Femur (tissue), 1 donor: ENCODE results near the gene NAA38.
A peak's percentile ranks its signal among the peaks of the same experiment; 100 is the strongest.

Experiments
- DNase-seq: peaks from one replicate; pipeline ENCODE4 v3.0.0-alpha.2; 2017

Gene NAA38

DNA sequence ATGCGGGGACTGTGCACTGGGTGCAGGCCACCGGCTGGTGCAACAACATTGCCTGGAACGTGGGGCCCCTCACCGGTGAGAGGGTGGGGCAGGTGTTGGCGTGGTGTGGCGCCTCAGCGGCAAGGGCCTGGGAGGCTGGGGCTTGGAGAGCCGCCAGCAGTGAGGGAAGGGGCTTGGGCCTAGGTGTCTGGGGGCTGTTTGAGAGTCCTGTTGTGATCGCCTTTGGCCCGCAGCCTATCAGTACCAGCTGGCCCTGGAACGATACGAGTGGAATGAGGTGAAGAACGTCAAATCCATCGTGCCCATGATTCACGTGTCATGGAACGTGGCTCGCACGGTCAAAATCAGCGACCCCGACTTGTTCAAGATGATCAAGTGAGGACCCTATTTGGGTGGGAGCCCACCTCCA lies 5.1 kb downstream of the NAA38 start:
- peak; percentile 49 for DNase-seq

DNA sequence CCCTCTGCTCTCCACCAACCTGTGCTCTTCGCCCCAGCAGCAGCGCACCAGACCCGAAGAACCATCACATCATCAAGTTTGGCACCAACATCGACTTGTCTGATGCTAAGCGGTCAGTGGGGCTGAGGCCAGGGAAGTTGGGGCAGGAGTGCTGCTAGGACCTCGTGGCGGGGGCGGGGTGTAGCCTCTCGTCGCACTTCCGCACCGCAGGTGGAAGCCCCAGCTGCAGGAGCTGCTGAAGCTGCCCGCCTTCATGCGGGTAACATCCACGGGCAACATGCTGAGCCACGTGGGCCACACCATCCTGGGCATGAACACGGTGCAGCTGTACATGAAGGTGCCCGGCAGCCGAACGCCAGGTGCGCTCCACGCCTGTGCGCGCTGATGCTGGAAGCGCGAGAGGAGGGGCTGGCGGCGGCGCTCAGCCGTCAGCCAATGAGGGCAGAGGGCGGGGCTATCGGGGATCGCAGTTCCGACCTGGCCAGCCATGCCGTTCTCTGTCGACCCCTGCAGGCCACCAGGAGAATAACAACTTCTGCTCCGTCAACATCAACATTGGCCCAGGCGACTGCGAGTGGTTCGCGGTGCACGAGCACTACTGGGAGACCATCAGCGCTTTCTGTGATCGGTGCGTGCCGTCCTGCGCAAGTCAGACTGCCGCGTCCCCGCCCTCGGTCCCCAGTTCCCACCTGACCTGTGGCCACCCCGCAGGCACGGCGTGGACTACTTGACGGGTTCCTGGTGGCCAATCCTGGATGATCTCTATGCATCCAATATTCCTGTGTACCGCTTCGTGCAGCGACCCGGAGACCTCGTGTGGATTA lies 5.7 kb downstream of the NAA38 start:
- peak; percentile 95 for DNase-seq

DNA sequence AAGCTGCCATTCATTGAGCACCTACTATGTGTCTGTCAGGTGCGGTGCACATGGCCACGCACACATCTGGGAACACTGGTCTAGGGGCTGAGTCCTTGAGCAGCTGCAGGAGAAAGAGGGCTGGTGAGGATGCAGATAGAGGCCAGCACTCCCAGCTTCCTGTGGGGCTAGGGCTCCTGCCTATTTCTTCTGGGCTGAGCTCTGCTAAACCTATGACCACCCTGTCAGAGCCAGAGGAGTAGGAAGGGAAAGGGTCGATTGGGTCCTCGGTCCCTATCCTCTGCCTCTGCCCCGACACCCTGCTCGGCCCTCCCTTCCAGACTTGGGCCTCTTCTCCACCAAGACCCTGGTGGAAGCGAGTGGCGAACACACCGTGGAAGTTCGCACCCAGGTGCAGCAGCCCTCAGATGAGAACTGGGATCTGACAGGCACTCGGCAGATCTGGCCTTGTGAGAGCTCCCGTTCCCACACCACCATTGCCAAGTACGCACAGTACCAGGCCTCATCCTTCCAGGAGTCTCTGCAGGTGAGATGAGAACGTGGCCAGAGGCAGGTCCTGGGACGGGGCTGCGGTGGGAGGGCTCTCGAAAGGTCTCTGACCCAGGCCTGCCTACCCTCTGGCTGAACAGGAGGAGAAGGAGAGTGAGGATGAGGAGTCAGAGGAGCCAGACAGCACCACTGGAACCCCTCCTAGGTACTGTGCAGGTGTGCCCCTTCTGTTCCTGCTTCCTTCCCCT lies 6.5 kb downstream of the NAA38 start:
- DNase-seq = peak; percentile 26

DNA sequence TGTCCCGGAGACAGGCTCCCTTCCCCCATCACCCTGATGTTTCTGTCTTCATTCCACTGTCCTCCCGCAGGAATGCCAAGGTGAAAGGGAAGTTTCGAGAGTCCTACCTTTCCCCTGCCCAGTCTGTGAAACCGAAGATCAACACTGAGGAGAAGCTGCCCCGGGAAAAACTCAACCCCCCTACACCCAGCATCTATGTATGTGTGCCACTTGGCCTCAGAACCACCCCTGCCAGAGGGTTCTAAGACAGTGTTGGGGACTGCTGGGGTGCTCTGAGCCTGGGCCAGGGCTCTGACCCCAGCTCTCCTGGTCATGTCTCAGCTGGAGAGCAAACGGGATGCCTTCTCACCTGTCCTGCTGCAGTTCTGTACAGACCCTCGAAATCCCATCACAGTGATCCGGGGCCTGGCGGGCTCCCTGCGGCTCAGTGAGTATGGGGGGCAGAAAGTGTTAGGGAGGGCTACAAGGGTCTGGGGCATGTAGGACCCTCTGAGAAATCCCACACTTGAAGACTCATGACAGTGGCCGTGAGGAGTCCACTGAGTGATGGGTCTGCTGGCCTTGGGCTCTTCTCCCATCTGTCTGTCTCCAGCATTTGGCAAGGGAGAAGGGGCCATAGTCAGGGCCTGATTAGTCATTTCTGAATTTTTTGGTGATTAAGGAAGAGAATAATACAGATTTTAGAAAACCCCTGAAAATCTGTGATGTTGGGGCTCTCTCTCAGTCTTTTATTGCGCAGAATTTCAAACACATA lies 7.4 kb downstream of the NAA38 start:
- no peak for DNase-seq

DNA sequence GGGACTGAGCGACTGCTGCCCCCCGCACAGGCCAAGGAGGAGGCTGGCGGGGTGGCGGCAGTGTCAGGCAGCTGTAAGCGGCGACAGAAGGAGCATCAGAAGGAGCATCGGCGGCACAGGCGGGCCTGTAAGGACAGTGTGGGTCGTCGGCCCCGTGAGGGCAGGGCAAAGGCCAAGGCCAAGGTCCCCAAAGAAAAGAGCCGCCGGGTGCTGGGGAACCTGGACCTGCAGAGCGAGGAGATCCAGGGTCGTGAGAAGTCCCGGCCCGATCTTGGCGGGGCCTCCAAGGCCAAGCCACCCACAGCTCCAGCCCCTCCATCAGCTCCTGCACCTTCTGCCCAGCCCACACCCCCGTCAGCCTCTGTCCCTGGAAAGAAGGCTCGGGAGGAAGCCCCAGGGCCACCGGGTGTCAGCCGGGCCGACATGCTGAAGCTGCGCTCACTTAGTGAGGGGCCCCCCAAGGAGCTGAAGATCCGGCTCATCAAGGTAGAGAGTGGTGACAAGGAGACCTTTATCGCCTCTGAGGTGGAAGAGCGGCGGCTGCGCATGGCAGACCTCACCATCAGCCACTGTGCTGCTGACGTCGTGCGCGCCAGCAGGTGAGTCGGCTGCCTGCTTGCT lies 8.1 kb downstream of the NAA38 start:
- no peak for DNase-seq

DNA sequence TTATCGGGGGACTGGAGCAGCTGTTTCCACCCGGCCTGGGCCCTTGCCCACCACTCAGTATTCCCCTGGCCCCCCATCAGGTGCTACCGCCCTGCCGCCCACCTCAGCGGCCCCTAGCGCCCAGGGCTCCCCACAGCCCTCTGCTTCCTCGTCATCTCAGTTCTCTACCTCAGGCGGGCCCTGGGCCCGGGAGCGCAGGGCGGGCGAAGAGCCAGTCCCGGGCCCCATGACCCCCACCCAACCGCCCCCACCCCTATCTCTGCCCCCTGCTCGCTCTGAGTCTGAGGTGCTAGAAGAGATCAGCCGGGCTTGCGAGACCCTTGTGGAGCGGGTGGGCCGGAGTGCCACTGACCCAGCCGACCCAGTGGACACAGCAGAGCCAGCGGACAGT lies 8.6 kb downstream of the NAA38 start:
- no peak for DNase-seq

DNA sequence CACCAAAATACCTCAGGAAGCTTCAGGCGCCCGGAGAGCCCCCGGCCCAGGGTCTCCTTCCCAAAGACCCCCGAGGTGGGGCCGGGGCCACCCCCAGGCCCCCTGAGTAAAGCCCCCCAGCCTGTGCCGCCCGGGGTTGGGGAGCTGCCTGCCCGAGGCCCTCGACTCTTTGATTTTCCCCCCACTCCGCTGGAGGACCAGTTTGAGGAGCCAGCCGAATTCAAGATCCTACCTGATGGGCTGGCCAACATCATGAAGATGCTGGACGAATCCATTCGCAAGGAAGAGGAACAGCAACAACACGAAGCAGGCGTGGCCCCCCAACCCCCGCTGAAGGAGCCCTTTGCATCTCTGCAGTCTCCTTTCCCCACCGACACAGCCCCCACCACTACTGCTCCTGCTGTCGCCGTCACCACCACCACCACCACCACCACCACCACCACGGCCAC lies 9.2 kb downstream of the NAA38 start:
- no peak for DNase-seq

DNA sequence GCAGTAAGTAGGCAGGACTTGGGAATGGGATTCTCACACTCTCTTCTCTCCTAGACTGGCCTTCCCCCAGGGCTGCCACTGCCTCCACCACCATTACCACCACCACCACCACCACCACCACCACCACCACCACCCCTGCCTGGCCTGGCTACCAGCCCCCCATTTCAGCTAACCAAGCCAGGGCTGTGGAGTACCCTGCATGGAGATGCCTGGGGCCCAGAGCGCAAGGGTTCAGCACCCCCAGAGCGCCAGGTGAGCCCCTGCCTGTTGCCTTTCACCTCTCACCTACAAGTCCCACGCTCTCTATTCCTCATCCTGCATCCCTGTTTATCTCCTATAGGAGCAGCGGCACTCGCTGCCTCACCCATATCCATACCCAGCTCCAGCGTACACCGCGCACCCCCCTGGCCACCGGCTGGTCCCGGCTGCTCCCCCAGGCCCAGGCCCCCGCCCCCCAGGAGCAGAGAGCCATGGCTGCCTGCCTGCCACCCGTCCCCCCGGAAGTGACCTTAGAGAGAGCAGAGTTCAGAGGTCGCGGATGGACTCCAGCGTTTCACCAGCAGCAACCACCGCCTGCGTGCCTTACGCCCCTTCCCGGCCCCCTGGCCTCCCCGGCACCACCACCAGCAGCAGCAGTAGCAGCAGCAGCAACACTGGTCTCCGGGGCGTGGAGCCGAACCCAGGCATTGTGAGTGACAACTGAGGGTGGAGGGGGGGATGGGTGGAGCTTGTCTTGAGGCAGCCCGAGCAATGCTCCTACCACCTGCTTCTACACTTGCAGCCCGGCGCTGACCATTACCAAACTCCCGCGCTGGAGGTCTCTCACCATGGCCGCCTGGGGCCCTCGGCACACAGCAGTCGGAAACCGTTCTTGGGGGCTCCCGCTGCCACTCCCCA lies 10.3 kb downstream of the NAA38 start:
- DNase-seq = peak; percentile 34

DNA sequence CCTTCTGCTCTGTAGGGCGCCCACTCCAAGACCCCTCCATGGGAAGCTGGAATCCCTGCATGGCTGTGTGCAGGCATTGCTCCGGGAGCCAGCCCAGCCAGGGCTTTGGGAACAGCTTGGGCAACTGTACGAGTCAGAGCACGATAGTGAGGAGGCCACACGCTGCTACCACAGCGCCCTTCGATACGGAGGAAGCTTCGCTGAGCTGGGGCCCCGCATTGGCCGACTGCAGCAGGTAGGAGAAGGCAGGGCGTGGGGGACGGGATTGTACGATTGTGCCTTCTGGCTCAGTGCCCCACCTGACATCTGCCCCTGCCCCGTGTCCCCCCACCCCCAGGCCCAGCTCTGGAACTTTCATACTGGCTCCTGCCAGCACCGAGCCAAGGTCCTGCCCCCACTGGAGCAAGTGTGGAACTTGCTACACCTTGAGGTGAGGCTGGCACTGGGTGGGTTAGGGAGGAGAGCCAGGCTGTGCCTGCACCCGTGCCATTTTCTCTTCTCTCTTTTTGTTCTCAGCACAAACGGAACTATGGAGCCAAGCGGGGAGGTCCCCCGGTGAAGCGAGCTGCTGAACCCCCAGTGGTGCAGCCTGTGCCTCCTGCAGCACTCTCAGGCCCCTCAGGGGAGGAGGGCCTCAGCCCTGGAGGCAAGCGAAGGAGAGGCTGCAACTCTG lies 11.2 kb downstream of the NAA38 start:
- DNase-seq = no peak

DNA sequence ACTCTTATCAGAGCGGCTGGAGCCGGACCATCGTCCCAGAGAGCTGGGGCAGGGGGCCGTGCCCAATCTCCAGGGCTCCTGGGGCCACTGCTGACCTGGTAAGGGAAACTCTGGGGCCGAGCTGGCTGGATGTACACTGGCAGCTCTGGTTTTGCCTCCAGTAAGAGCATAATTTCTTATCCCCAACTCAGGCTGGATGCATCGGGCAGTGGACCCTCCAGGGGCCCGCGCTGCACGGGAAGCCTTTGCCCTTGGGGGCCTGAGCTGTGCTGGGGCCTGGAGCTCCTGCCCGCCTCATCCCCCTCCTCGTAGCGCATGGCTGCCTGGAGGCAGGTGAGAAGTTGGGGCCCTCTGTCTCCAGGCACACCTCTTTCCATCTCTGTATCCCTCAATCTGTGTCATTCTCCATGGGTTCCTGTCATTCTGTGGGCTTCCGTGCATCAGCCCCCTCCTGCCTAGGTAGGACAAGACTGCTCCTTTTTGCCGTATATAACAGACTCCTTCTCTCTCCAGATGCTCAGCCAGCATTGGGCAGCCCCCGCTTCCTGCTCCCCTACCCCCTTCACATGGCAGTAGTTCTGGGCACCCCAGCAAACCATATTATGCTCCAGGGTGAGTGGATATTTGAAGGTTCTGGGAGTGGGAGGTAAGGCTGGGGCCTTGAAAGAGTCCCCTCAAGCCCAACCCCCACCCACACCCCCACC lies 11.8 kb downstream of the NAA38 start:
- no peak for DNase-seq

DNA sequence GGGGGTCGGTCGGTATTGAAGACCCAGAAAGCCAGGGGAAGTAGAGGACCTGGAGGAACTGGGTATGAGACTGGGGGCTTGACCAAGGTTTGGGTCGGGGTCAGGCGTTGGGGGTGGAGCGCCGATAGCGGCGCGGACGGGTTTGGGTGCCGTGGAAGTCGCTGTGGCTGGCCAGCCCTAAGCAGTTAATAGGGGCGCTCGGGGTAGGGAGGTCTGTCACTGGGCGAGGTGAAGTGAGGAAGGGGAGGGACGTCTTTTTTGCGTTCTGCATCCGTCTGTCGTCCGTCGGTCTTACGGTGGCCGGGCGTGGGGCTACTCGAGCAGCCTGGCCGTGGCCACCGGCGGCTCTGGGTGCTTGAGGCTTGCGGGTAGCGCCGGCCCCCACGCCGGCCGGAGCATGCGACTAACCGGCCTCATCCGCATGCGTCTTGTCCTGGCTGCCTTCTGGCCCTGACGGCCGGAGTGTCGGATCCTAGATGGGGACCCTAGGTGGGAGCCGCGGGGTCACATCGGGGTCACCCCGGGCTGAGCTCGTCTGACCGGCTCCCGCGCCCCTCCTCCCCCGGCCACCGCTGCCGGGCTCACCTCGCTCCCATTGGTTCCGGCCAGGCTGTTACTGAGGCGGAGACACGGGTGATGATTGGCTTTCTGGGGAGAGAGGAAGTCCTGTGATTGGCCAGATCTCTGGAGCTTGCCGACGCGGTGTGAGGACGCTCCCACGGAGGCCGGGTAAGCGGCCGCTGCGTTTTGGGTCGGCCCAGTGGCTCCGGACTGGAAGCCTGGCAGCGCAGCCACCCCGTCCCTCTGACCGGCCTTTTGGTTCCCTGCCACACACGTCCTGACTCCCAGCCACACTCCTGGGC lies 12.8 kb downstream of the NAA38 start:
- peak; percentile 95 for DNase-seq

DNA sequence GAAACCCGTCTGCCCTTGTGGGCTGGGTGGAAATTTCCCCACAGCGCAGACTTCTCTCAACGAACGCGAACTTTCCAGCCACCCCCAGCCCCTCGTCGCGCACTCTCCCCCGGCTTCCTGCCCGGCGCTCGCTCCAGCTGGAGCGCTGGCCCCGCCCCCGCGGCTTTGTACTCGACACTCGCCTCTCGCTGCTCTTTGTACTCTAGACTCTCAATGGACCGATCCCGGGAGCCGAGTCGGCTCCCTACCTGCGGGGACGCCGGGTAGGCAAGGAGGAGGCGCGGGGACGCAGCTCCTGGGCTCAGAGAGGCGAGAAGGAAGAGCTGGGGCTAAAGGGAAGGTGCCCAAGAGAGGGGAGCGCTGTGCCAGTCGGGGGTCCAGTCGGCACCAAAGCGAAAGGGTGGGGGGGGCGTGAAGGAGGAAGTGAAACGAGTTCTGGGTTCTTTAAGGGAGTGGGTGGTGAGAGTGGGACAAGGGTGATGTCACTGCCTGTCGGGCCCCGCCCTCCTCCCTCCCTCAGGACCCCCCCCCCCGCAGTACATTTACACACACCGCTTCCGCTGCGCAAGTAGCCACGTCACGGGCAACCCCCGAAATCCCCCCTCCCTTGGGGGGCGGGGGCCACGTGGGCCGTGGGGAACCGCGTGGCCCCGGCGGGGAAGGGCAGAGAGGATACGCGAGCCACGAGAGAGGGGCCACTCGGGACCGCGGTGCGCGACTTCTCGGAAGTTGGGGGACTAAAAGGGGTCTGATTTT lies 13.6 kb downstream of the NAA38 start:
- DNase-seq = peak; percentile 89

DNA sequence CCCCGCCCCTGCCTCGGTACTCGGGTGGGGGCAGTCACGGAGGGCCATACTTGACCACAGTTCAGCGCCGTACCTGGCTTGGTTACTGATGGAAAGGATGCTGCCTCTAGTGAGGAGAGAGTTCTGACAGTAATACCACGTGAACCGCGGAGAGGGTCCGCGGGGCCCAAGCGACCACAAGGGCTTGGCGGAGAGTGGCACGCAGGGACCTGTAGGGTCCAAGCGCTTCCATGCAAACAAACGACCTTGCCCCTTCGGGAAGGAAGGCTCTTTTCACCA lies 14.2 kb downstream of the NAA38 start:
- DNase-seq = no peak

DNA sequence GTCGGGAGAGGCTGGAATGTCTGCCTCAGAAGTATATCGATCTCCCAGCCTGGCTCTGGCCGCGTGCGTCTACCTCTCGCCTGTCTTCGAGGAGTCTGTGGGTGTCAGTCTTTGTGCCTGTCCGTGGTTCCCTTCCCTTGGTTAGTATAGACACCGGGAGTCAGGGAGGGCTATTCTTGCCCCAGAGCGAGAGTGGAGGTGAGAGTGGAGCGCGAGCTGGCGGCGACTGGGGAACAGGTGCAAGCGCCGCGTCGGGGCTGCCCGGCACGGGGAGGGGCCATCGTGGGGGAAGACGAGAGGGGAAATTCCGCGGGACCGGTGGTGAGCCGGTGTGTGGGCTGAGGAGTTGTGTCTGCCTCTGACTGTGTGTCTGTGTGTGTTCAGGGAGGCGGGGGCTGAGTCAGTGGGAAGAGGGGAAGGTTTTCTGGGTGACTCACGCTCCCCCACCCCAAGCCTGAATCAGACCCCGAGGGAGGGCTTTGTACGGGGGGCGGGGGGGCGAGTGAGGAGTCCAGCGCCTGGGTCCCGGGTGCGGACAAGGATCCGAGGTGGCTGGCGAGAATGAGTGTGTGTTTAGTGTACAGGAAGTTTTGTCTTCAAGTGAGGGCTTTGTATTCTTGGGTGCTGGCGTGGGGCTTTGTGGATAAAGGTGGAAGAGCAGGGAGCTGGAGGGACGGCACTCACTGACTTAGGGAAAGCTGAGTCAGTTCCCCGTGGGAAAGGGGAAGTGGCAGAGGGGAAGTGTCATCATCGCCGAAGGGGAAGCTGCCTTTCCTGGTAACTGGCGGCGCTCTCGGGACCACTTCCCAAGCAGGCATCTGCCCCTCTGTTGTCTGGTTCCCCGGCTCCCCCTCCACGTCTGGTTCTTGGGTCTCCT lies 14.7 kb downstream of the NAA38 start:
- peak; percentile 84 for DNase-seq

DNA sequence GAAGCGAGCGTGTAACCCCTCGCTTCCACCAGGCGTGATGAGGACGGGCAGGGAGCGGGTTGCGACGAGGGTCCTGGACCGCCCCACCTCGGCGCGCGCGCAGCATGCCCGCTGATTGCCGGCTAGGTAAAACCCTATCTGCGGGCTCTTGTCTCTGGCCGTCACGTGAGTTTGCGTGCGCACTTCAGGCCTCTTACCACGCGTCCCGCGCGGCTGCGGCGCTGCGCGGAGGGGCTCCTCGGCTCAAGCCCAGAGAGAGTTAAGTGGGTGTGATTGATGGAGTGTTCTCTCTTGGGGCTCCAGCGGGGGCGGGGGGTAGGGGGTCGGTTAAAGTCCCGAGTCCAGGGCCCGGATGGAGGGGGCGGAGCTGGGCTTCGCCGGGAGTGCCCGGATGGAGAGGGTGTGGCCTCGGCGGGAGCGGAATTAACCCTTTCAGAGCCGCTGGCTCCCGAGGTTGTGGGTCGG lies 15.4 kb downstream of the NAA38 start:
- peak; percentile 95 for DNase-seq

DNA sequence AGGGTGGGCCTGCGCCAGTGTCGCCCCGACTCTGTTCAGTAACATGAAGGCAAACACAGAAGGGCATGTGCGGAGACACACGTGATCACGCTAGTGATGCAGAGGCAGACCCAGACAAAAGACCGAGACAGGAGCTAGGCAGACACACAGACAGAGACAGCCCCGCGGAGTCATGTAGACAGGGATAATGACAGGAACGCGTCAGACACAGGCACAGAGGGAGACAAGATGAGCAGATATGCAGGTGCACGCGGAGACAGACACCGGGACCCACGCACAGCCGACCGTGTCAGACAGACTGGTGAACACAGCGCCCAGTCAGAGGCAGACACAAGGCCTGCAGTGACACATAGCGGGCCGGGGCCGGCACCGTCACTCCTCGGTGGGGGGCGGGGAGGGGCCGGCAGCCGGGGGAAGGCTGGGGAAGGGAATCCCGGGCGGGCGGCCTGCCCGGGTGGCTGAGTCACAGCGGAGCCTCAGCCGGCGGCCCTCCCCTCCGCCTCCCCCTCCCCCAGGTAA lies 15.9 kb downstream of the NAA38 start:
- DNase-seq = peak; percentile 91

DNA sequence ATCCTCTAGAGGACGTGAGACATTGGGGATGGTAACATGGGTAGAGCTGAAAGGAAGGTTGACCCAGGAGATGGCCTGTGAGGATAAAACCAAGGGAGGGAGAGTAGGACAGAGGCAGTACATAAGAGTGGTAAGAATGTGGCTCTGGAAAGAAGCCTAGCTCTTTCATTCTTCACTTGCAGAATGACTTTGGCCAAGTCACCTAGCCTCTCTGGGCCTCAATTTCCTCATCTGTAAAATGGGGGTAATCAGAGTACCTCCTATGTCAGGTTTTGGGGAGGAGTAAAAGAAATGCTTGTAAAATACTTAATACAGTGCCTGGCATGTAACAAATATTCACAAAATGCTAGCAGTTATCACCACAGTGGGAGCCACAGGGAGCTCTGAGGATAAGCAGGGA lies 16.5 kb downstream of the NAA38 start:
- DNase-seq = no peak

DNA sequence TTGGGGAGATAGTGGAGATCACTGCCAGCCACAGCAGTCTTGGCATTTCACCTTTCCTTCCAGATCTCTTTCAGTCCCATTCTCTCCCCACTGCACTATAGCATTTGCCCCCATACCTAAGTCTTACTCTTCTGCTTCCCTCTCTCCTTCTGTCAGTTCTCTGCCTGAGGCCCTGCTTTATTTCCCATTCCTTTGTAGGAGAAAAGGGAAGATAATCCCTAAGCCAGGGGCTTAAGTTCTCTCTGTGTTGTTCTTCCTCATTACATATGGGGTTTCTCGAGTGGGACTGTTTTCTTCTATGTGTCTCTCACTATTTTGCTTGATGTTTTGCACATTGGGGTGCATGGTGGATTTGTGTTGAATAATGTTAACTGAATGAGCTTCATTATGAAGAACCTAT lies 16.9 kb downstream of the NAA38 start:
- no peak for DNase-seq
